ENCODE data around the gene ID2. TPM values are rescaled to one million over a fixed set of nuclear protein-coding genes. Genes with fewer than 3 reads are reported as not detected.

ID2 gene
- total RNA-seq, 1 donor: 118 TPM

DNA sequence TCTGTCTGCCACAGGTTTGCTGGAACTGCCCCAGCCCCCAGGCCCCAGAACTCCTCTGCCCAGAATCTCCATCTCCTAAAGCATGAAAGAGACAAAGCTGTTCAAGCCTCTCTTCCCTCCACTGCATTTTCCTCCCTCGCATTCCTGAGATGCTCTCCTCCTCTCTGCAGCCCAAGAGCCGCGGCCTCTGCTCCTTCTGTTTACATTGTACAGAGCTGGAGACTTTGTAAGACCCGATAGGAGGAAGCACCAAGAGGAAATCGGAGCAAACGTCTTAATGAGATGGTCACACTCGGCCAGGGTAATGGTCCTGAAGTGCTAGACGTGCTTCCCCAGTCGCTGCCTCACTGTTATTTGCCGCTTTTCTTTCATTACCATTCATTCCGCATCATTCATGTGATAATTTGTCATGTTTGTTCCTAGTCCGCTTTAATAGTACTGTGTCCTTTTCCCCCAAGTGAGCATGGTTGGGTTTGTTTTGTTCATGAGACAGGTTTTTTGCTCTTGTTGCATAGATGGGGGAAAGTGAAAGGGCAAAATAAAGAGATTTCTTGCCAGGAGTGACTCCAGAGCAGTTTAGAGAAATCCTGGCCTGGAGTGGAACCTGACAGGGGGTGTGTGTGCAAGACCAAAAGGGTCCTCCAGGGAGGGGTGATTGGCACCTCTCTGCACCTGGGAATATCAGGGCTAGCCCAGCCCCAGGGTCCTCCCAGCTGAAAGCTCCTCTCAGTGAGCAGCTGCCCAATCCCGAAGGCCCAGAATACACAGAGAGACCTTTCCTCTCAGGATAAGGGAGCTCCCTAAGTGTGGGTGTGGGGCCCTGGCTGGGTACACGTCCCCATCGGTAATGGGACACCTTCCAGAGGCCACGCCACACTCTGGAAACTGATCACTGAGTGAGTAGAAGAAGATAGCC lies 44.9 kb upstream of the ID2 start:
- DNase-seq (ENCODE audit: low read depth): peak; percentile 73
- H3K4me3 ChIP-seq (ENCODE audit: low read depth, low read length): no peak overlapping the region
- no peak for TF ChIP-seq CTCF (IDR thresholded peaks at IDR 0.05; ENCODE audit: insufficient read depth, low read depth, low read length)

DNA sequence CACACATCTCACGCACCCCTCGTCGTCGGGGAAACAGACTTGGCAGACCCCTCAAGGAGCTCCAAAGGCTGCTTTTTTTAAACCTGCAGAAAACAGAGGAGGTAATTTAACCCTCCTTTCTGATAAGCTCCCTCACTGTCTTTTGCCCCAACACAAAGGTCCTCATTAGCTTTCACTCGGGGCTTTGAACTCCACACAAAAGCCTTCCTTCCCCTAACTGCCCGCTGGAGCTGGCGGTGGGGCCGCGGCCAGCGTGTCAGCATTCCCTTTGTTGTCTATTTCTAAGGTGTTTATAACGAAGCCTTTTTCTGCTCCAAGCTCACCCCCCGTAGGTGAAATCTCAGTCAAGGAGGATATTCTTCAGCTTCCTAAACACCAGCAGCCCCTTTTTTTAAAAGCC lies 43.5 kb upstream of the ID2 start:
- no peak for TF ChIP-seq CTCF (IDR thresholded peaks at IDR 0.05; ENCODE audit: insufficient read depth, low read depth, low read length)
- DNase-seq (ENCODE audit: low read depth): no peak
- no peak overlapping the region for H3K4me3 ChIP-seq (ENCODE audit: low read depth, low read length)

DNA sequence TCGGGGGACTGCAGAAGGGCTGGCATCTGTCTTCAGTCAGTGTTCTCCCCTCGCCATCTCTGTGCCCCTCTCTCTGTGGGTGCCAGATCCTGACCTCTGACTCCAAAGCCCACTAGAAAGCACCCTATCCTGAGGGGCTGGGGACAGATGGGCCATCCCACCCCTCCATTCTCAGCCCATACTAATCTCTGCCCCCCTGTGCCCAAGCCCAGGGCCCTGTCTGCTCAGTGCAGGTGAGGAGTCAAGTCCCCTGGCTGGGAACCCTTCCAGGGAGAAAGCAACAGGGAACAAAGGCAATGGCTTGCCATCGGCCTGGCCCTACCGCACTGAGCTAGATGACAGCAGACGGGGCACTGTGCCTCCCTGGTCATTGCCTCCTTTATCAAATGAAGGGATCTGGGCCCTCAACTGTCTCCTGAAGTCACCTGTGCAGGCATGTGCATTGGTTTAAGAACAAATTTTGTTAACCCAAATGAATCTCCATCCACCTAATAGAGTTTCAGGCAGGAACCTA lies 42.7 kb upstream of the ID2 start:
- TF ChIP-seq CTCF (IDR thresholded peaks at IDR 0.05; ENCODE audit: insufficient read depth, low read depth, low read length): no peak
- no peak overlapping the region for H3K4me3 ChIP-seq (ENCODE audit: low read depth, low read length)
- no peak for DNase-seq (ENCODE audit: low read depth)

DNA sequence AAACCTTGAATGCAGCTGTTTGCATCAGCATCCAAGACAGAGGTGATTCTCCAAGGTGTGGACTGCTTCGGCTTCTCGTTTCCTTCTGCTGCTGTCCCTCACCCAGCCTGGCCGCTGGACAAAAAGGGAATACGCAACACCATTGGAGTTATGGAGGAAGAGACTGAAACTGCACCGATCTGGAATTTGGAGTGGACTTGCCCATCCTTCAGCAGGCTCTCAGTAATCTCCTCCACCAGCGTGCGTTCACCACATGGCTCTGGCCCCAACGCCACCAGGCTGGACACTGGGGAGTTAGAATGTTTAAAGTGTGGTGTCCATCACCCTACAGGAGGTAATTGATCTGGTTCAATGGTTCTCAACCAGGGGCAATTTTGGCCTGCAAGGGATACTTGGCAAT lies 41.4 kb upstream of the ID2 start:
- no peak overlapping the region for H3K4me3 ChIP-seq (ENCODE audit: low read depth, low read length)
- no peak for DNase-seq (ENCODE audit: low read depth)
- TF ChIP-seq CTCF (IDR thresholded peaks at IDR 0.05; ENCODE audit: insufficient read depth, low read depth, low read length): no peak

GRCh38 chr2:8641301-8641965 lies 40.4 kb upstream of the ID2 start:
- no peak for DNase-seq (ENCODE audit: low read depth)
- no peak for TF ChIP-seq CTCF (IDR thresholded peaks at IDR 0.05; ENCODE audit: insufficient read depth, low read depth, low read length)
- no peak overlapping the region for H3K4me3 ChIP-seq (ENCODE audit: low read depth, low read length)

- no peak for DNase-seq (ENCODE audit: low read depth)
- no peak for TF ChIP-seq CTCF (IDR thresholded peaks at IDR 0.05; ENCODE audit: insufficient read depth, low read depth, low read length)
- no peak overlapping the region for H3K4me3 ChIP-seq (ENCODE audit: low read depth, low read length)
Measured at GRCh38 chr2:8642366-8643068, 39.3 kb upstream of the ID2 start.

All from fibroblast of villous mesenchyme (primary cell).